ENCODE results near the gene CTDSPL.

The CTDSPL gene

GRCh38 chr3:37892927-37893600 lies 31.4 kb downstream of the CTDSPL start:
- DNase-seq: no peak

GRCh38 chr3:37896827-37897226 lies 35.1 kb downstream of the CTDSPL start:
- DNase-seq: no peak

- no peak for DNase-seq
These were observed 36.1 kb downstream of the CTDSPL start for GRCh38 chr3:37897763-37898162.

DNA sequence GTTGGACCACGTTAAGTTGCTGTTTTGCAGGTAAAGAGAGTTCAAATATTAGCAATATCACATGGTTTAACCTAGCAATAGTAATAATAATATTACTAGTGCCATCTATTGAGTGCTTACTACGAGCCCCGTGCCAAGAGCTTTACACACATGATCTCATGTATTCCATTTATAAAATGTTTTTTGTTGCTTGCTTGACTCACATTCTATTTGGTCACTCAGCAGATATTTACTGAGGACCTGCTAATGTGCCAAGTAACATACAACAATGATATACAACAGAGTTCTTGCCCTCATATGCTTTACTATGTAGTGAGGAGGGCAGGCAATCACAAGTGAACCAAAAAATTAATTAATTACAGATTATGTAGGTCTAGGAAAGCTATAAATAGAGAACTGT lies 36.7 kb downstream of the CTDSPL start:
- DNase-seq: no peak

GRCh38 chr3:37899101-37899707 lies 37.5 kb downstream of the CTDSPL start:
- DNase-seq: no peak

GRCh38 chr3:37899711-37900306 lies 38.1 kb downstream of the CTDSPL start:
- no peak for DNase-seq

- DNase-seq: no peak
These were observed 40.0 kb downstream of the CTDSPL start for GRCh38 chr3:37901721-37902120.

DNA sequence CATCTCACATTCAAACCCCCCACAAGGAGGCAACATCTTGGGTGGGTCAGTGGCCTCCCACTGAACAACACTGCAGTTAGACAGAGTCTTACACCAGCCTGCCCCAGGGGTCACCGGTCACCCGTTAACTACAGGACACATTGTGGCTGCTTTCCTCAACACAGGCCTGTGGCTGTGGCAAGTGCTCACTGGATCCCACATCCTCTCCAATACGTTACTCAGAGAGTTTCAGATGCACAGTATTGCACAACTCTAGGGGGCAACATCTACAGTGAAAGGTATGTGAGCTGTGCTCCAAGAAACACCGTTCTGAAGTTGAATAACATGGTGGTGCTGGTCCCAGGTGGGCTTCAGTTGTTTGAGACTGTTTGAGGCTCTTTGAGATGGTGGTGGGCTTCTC lies 41.0 kb downstream of the CTDSPL start:
- DNase-seq: no peak

GRCh38 chr3:37903320-37903719 lies 41.6 kb downstream of the CTDSPL start:
- DNase-seq: no peak

- DNase-seq: no peak
These were observed 42.1 kb downstream of the CTDSPL start for GRCh38 chr3:37903734-37904133.

DNA sequence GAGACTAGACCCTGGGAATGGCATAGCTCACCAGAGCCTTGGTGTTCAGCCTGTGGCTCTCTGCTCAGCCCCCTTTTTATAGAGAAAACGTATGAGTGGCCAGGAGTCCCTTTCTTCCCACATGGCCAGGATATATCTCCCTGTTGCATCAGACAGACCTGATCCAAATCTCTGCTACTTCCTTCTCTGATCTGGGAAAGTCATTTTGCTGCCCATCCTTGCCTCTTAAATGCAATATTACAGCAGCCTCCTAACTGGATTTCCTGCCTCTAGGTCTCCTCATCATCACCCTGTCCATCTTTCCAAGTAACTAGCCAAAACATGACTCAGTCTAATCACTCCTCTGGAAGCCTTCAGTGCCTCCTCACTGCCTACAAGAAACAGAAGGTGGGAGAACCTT lies 42.9 kb downstream of the CTDSPL start:
- DNase-seq: no peak

- no peak for DNase-seq
These were observed 43.7 kb downstream of the CTDSPL start for GRCh38 chr3:37905346-37905745.

GRCh38 chr3:37905987-37906674 lies 44.5 kb downstream of the CTDSPL start:
- no peak for DNase-seq

DNA sequence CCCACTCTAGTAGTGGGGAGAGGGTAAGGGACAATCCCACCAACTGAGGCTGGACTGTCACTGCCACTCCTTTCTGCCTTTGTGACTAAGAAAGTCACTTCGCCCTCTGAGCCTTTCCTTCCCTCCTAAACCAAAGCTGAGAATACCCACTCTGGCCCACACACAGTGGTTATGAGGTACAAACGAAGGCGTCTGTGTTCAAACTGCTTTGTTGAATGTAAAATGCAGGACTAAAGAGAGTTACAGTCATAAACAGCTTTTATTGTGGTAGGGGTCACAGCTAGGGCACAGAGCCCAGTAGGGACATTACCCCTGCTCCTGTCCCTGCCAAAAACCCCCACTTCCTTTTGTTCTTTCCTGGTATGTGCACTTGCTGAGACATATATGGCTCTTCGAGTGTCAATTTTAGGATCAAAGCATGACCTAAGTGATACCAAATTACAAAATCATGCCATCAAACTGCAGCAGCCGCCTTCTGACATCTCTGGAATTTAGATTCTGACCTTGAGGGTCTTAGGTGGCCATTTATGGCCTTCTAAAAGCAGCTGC lies 45.1 kb downstream of the CTDSPL start:
- DNase-seq: no peak

- no peak for DNase-seq
These were observed 45.7 kb downstream of the CTDSPL start for GRCh38 chr3:37907371-37907770.

DNA sequence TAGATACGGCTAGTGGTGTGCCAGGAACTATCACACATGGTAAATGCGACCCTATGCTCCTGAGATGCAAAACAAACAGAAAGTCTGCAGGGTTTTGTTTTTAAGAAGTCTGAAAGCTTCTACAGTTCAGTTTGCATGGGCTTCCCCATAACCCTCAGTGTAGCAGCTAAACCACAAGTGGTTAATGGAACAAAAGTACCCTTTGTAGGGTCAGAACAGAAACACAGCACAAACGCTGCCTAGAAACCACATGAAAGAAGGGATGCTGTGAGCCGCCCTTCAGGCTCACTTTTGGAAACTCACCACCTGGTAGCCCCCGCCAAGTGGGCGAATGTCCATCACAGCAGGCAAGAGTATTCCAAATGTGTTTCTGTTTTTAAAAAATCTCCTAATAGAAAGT lies 46.2 kb downstream of the CTDSPL start:
- DNase-seq: no peak

- no peak for DNase-seq
These were observed 47.6 kb downstream of the CTDSPL start for GRCh38 chr3:37909067-37909911.

DNA sequence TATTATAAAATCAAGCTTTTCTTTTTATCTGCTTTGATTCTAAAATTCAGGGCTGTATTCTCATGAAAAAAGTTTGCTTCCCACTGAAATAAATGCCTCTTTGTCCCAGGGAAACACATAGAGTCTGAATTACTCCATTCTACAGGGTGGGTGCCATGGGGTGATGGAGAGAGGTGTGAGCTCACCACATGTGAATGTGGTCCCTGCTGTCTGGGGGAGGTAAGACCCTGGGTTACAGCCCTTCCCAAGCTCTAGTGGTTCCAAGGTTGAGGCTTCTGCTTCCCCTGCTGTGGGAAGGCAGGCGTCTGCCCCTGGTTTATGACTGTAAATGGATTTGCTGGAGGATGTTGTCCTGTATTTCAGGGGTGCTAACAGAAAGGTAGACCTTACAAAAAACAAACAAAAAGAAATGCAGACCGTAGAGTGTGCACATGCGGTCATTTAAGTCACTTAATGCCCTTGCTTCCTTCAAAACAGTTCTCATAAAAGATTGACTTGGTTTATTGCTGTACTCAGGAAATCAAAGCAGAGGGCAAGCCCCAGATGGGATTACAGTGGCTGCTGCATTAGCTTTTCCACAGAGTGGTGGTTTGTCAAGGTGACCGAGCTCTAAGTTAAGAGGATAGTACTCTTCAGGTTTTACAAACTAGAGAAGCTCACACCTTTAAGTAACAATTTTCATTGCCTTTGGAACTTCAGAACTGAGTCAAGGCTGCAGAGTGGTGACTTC lies 49.2 kb downstream of the CTDSPL start:
- no peak for DNase-seq

- DNase-seq: no peak
These were observed 50.5 kb downstream of the CTDSPL start for GRCh38 chr3:37912052-37912733.

- no peak for DNase-seq
These were observed 51.8 kb downstream of the CTDSPL start for GRCh38 chr3:37913522-37913921.

GRCh38 chr3:37916685-37917084 lies 55.0 kb downstream of the CTDSPL start:
- DNase-seq: no peak

Data from SIG-M5 (cell line).